HG02642 (cell line): ENCODE measurements around the gene SPANXC.
"Not testable (repeated sequence)": the region's sequence is repeated elsewhere in the genome, so short reads cannot be mapped to it uniquely, and the experiment has no call there.

Experiments used
- ATAC-seq: cut with Tn5 transposase; IDR thresholded peaks from one replicate; pipeline ENCODE4 v1.9.1; 2021; ENCODE audit warnings: mild to moderate bottlenecking; ENCODE audit not compliant: unreplicated experiment, poor library complexity

Gene SPANXC, protein sequence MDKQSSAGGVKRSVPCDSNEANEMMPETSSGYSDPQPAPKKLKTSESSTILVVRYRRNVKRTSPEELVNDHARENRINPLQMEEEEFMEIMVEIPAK

DNA sequence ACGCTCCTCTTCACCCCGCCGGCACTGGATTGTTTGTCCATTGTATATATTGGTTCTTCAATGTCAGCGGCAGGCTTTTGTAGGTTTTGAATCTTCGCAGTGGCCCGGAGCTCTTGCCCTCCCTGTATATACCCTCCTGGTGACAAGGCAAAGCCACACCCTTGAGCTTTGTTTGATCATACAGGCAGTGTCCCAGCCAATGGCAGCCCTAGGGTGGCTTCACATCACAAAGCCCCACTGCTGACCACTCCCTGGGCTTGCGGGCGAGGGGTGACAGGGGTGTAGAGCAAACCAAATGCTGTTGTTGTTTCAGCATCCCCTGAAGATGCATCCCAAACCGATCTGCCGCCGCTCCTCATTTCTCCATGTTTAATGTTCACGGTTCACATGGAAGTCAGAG, at the start of gene SPANXC:
Gene SPANXC (minus strand): TSS at position 101 of the 400 bp plus-strand sequence. CDS start 60 bp downstream, at position 41.
- ATAC-seq = not testable (repeated sequence)

DNA sequence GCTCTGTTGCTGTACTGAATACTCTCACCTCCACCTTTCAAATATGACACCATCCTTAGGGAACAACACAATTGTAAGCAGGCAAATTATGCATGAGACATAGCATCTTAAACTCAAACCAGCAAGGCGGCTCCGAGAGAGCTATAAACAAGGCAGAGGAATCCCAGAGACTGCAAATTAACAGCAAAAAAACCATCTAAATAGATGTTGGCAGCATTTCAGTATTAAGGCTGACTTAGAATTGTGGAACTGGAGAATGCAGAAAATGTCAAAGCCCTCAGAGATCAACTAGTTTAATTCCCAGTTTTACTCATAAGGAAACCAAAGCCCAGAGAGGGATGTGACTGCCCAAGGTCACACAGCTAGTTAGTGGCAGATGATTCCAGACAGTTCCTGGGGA, 37.2 kb upstream of the SPANXC start:
- no peak for ATAC-seq

DNA sequence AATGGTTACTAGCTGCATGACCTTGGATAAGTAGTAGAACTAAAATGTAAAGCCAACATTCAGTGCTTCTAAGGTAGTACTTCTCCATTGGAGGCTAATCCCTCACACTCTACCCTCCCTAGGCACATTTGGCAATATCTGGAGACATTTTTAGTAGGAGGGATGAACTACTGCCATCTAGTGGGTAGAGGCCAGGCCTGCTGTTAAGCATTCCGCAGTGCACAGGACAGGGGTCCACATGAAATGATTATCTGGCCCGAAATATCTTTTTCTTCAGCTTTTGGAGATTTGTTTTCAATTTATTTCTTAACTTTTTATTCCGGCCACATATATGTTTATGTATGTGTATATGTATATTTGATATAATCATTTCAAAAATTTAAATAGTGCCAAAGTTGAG, 36.0 kb upstream of the SPANXC start:
- no peak for ATAC-seq

DNA sequence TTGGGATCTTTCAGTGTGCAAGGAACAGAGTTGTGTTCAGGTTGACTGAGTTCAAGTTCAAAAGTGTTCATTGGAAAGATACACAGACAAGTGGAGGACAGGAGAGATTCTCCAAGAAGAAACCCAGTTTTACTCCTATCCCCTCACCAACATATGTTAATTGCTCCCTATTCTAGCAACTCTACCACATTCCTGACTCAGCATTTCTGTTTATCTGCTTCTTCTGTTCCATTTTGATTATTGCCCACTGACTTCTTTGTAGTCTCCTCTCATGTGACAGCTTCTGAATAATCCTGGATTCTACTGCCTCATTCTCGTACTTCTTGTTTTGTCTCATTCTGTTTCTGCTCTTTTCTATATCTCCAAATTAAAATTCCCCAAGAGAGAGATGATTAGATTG, 15.8 kb upstream of the SPANXC start:
- ATAC-seq = no peak

DNA sequence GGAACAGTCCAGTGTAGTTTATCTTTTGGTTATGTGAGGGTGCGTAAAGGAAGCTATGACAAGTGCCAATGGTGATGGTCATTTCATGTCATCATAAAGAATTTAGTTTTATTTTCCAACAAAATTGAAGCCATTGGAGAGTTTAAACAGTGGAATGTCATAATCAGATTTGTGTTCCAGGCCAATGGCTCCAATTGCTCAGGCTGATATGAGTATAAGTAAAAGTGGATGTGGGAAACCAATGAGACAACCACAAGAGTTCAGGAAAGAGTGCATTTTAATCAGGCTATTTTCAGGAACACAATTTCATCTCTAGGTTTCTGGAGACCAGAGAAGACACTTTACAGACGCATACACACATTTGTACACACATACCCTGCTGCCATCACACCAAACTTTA, 20.7 kb downstream of the SPANXC start:
- no peak for ATAC-seq

DNA sequence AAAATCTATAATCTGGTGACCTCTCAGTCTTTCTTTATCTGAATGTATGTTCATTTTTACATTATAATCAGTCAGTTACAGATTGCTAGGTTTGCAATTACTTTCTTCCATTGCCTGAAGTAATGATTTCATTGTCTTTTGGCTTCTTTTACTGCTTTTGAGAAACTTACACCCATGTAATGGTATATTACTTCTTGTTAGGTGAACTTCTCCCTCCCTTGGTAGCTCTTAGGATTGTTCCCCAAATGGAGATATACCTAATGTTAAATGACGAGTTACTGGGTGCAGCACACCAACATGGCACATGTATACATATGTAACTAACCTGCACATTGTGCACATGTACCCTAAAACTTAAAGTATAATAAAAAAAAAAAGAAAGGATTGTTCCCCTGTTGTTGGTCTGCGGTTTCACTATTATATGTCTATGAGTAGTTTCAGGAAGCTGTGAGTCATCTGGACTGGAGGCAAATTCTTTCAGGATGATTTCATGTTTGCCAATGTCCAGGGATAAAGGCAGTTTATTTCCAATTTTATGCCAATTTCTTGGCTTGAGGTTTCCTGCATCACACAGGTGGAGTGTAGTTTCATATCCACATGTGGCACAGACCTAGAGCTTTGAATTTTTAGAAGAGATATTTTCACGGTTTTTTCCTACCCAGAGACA, 21.8 kb downstream of the SPANXC start:
- no peak for ATAC-seq

DNA sequence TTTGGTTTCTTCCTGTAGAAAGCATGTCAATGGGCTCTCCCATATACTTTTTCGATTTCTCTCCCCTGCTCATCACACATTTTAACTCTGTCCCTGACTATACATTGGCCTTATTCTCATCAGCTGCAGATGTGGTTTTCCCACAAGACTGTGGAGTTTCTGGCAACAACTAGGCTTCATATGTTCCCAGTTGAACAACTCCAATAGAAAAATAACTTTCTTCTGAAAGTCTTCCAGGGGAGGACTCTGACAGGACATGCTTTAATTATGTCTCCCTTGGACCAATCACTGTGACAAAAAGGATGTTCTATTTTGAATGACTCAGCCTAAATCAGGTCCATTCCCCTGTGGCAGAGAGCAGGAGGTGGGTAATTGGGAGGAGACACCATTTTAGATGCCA, 28.1 kb downstream of the SPANXC start:
- no peak for ATAC-seq

DNA sequence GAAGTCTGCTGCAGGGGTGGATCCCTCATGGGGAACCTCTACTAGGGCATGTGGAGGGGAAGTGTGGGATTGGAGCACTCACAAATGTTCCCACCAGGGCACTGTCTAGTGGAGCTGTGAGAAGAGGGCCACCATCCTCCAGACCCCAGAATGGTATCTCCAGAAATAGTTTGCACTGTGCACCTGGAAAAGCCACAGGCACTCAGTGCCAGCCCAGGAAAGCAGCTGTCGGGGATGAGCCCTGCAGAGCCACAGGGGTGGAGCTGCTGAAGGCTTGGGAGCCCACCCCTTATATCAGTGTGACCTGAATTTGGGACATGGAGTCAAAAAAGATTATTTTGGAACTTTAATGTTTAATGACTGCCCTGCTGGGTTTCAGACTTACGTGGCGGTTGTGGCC, 40.4 kb downstream of the SPANXC start:
- ATAC-seq = no peak
